ENCODE results near the gene CMIP.
"Not testable (repeated sequence)": the region's sequence is repeated elsewhere in the genome, so short reads cannot be mapped to it uniquely, and the experiment has no call there.

The CMIP gene

GRCh38 chr16:81737885-81738536, 293.4 kb downstream of the CMIP start:
- peak; percentile 84 for DNase-seq

- DNase-seq, result no peak
These were observed 294.3 kb downstream of the CMIP start for GRCh38 chr16:81738783-81739496.

- DNase-seq, result no peak
These were observed 294.9 kb downstream of the CMIP start for GRCh38 chr16:81739503-81739902.

GRCh38 chr16:81740169-81740568, 295.6 kb downstream of the CMIP start:
- no peak for DNase-seq

- DNase-seq, result not testable (repeated sequence)
These were observed 296.8 kb downstream of the CMIP start for GRCh38 chr16:81741430-81741770.

- no peak for DNase-seq
These were observed 299.8 kb downstream of the CMIP start for GRCh38 chr16:81744385-81744784.

- no peak for DNase-seq
These were observed 300.3 kb downstream of the CMIP start for GRCh38 chr16:81744911-81745310.

- no peak for DNase-seq
These were observed 301.3 kb downstream of the CMIP start for GRCh38 chr16:81745704-81746558.

GRCh38 chr16:81746566-81746965, 302.0 kb downstream of the CMIP start:
- no peak for DNase-seq

GRCh38 chr16:81748476-81749198, 304.0 kb downstream of the CMIP start:
- DNase-seq, result no peak

- DNase-seq, result no peak
These were observed 307.7 kb downstream of the CMIP start for GRCh38 chr16:81752225-81752875.

- no peak for DNase-seq
These were observed 308.2 kb downstream of the CMIP start for GRCh38 chr16:81752876-81753227.

GRCh38 chr16:81754858-81755257, 310.2 kb downstream of the CMIP start:
- DNase-seq, result no peak

GRCh38 chr16:81755915-81756614, 311.5 kb downstream of the CMIP start:
- DNase-seq, result no peak

- DNase-seq, result no peak
These were observed 312.2 kb downstream of the CMIP start for GRCh38 chr16:81756615-81757356.

- no peak for DNase-seq
These were observed 313.8 kb downstream of the CMIP start for GRCh38 chr16:81758376-81758775.
